ENCODE results near the gene SCN5A. TPM values are rescaled to one million over a fixed set of nuclear protein-coding genes. Genes with fewer than 3 reads are reported as not detected.

Gene SCN5A
- total RNA-seq, 1 donor from 2014 or later: 3.9 TPM

DNA sequence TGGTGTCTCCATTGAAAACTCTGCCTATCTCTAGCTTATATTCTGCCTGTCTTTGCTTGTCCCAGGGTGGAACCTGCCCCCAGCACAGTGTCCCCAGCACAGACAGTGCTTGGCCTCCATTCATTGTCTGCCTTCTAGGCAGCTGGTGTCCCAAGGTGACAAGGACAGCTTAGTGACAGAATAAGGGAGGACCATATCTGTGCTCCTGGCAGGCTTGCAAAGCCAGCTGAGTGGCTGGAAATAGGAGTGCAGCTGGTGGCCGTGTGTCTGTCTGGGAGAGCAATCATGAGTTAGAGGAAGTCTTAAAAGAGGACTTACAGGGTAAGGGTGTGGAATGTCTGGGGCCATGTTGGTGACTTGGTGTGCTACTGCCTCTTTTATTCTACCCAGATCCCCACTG lies 33.4 kb downstream of the SCN5A start:
- Mint-ChIP-seq H3K27ac (no peak overlapping the region), H3K36me3 (no peaks in the 10 kb centered on the region), H3K4me3 (no peak overlapping the region), H3K27me3 (ENCODE audit: insufficient read depth, low read depth) (peaks cover 19% of the 10 kb centered on the region), H3K4me1 (peaks cover 3% of the 10 kb centered on the region), H3K9me3 (no peaks in the 10 kb centered on the region)
- H3K27ac ChIP-seq: no peak overlapping the region
- TF ChIP-seq EZH2phosphoT487 (IDR thresholded peaks at IDR 0.05) (no peak), EZH2 (IDR thresholded peaks at IDR 0.05) (no peak)
- TF ChIP-seq, protein P1, sequence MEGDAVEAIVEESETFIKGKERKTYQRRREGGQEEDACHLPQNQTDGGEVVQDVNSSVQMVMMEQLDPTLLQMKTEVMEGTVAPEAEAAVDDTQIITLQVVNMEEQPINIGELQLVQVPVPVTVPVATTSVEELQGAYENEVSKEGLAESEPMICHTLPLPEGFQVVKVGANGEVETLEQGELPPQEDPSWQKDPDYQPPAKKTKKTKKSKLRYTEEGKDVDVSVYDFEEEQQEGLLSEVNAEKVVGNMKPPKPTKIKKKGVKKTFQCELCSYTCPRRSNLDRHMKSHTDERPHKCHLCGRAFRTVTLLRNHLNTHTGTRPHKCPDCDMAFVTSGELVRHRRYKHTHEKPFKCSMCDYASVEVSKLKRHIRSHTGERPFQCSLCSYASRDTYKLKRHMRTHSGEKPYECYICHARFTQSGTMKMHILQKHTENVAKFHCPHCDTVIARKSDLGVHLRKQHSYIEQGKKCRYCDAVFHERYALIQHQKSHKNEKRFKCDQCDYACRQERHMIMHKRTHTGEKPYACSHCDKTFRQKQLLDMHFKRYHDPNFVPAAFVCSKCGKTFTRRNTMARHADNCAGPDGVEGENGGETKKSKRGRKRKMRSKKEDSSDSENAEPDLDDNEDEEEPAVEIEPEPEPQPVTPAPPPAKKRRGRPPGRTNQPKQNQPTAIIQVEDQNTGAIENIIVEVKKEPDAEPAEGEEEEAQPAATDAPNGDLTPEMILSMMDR (IDR thresholded peaks at IDR 0.05): no peak
- H3K9ac ChIP-seq: no peak overlapping the region
- H3K9me3 ChIP-seq (ENCODE audit: low read depth): no peaks in the 10 kb centered on the region
- H3K27me3 ChIP-seq: no peaks in the 10 kb centered on the region
- no peaks in the 10 kb centered on the region for H4K20me1 ChIP-seq (ENCODE audit: low read depth)
- no peaks in the 10 kb centered on the region for H3F3A ChIP-seq (ENCODE audit: low read depth)
- H2AFZ ChIP-seq (replicated peaks): no peak overlapping the region
- no peaks in the 10 kb centered on the region for H3K36me3 ChIP-seq
- no peaks in the 10 kb centered on the region for H3K4me1 ChIP-seq
- no peak overlapping the region for H3K4me2 ChIP-seq
- H3K4me3 ChIP-seq: no peak overlapping the region
- H3K79me2 ChIP-seq (ENCODE audit: low read depth): no peaks in the 10 kb centered on the region
- no peak for DNase-seq (ENCODE audit: low spot score)

DNA sequence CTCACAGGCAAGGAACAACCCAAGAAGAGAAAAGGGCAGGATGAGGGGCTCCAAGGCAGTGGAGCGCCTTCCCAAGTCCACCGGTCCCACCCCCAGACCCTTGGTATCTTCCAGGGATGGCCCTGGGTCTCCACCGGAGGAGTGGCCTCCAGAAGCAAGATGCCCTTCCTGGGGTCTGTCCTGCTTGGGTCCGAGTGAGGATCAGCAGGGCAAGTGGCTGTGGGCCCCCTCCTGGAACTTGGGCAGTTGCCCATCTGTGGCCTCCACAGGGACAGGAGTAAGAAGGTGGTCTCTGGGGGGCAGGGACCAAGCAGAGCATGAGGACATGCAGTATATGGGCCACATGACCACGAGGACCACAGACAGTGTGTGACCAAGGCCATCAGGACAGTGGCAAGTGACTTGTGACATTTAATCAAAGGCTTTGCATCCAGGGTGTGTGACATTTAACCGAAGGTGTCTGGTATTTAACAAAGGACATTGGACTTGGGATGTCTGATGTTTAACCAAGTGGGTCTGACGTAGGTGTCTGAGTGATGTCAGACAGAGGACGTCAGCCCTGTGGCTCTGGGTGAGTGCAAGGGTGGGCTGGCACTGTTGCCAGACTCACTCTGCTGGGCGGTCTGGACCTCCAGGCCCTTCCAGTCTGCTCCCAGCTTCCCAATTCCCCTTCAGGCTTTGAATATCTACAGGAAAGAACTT lies 34.7 kb downstream of the SCN5A start:
- H3F3A ChIP-seq (ENCODE audit: low read depth): no peaks in the 10 kb centered on the region
- no peaks in the 10 kb centered on the region for H3K27me3 ChIP-seq
- peaks cover 3% of the 10 kb centered on the region for H3K4me1 Mint-ChIP-seq
- H2AFZ ChIP-seq (replicated peaks): no peak overlapping the region
- no peaks in the 10 kb centered on the region for H3K36me3 ChIP-seq
- no peak overlapping the region for H3K27ac Mint-ChIP-seq
- H3K4me3 ChIP-seq: no peak overlapping the region
- no peaks in the 10 kb centered on the region for H3K9me3 Mint-ChIP-seq
- H3K79me2 ChIP-seq (ENCODE audit: low read depth): no peaks in the 10 kb centered on the region
- peaks cover 16% of the 10 kb centered on the region for H3K27me3 Mint-ChIP-seq (ENCODE audit: insufficient read depth, low read depth)
- no peaks in the 10 kb centered on the region for H3K36me3 Mint-ChIP-seq
- H3K4me2 ChIP-seq: no peak overlapping the region
- H3K9ac ChIP-seq: no peak overlapping the region
- no peak overlapping the region for H3K4me3 Mint-ChIP-seq
- no peaks in the 10 kb centered on the region for H3K9me3 ChIP-seq (ENCODE audit: low read depth)
- no peaks in the 10 kb centered on the region for H3K4me1 ChIP-seq
- no peaks in the 10 kb centered on the region for H4K20me1 ChIP-seq (ENCODE audit: low read depth)
- no peak overlapping the region for H3K27ac ChIP-seq
- DNase-seq (ENCODE audit: low spot score): no peak
- TF ChIP-seq, protein P1 (IDR thresholded peaks at IDR 0.05): no peak
- no peak for TF ChIP-seq EZH2 (IDR thresholded peaks at IDR 0.05)
- no peak for TF ChIP-seq EZH2phosphoT487 (IDR thresholded peaks at IDR 0.05)

DNA sequence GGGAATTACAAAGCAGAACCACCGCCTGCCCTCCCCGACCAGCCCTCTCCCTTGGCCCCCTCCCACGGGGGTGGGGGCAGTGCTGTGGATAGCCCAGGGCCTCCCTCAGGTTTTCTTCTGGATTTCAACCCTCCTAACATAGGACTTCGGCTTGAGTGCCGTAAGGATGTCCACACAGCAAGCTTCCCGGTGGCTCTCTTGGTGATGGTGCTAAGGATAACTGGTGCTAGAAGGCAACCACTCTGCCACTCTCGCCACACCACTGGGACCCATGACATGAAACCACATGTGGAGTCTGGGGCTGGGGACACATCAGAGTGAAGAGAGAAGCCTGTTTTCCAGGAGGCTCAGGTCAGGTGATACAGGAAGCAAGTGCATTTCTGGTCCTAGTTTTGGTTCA lies 35.4 kb downstream of the SCN5A start:
- Histone ChIP-seq H3K9ac (no peak overlapping the region), H2AFZ (replicated peaks) (no peak overlapping the region), H3K4me2 (no peak overlapping the region), H3F3A (ENCODE audit: low read depth) (no peaks in the 10 kb centered on the region), H3K36me3 (no peaks in the 10 kb centered on the region), H3K4me3 (no peak overlapping the region), H3K27ac (no peak overlapping the region), H4K20me1 (ENCODE audit: low read depth) (no peaks in the 10 kb centered on the region), H3K9me3 (ENCODE audit: low read depth) (no peaks in the 10 kb centered on the region), H3K4me1 (no peaks in the 10 kb centered on the region), H3K27me3 (no peaks in the 10 kb centered on the region), H3K79me2 (ENCODE audit: low read depth) (no peaks in the 10 kb centered on the region)
- Mint-ChIP-seq H3K27me3 (ENCODE audit: insufficient read depth, low read depth) (peaks cover 16% of the 10 kb centered on the region), H3K9me3 (no peaks in the 10 kb centered on the region), H3K4me1 (peaks cover 3% of the 10 kb centered on the region), H3K36me3 (no peaks in the 10 kb centered on the region), H3K27ac (no peak overlapping the region), H3K4me3 (no peak overlapping the region)
- no peak for DNase-seq (ENCODE audit: low spot score)
- TF ChIP-seq, protein P1 (IDR thresholded peaks at IDR 0.05): no peak
- TF ChIP-seq EZH2phosphoT487 (IDR thresholded peaks at IDR 0.05) (no peak), EZH2 (IDR thresholded peaks at IDR 0.05) (no peak)
